B cell (primary cell): ENCODE results near the gene RSBN1L. TPM values are rescaled to one million over a fixed set of nuclear protein-coding genes. Genes with fewer than 3 reads are reported as not detected.

Experiments
- ATAC-seq: fragments of 200-7000 bp; cut with Tn5 transposase; one replicate; pipeline ENCODE4 v1.10.0; 2021; ENCODE audit warnings: low read depth, mild to moderate bottlenecking, moderate number of reproducible peaks, moderate library complexity
- CTCF ChIA-PET: fragments of 350-600 bp; sonication (Branson Sonifier 250); formaldehyde crosslinking; loops from one replicate; lab custom pipeline; 2021; ENCODE audit warnings: antibody characterized with exemption, inconsistent platforms; lab: Charles Lee
- POLR2A ChIA-PET: fragments of 350-600 bp; sonication (Branson Sonifier 250); formaldehyde crosslinking; loops from one replicate; lab custom pipeline; 2021; ENCODE audit warnings: antibody characterized with exemption; lab: Charles Lee
- DNase-seq: peaks from one replicate; pipeline ENCODE4 v3.0.0; 2013
- H2AFZ ChIP-seq: 2 replicates; pipeline ENCODE4 v1.6.1; 2012; ENCODE audit warnings: mild to moderate bottlenecking, low read depth, low read length; ENCODE audit not compliant: insufficient read depth, poor library complexity, severe bottlenecking
- H3K27ac ChIP-seq, 2 donors: 1 replicate in 1 of 2; 2 replicates in 1 of 2; pipeline ENCODE4 v1.5.1; 2012 to 2013; ENCODE audit warnings: low read length in 2 of 2, mild to moderate bottlenecking in 2 of 2, moderate library complexity in 1 of 2
- H3K27me3 ChIP-seq, 4 experiments: fragments of 200-600 bp in 1 of 4; sonication (generic) in 1 of 4; replicated peaks in 1 of 4; 1 replicate in 2 of 4; 2 replicates in 2 of 4; pipeline versions ENCODE4 v1.6.1 to v1.7.0; 2013 to 2016; ENCODE audit warnings: low read length in 3 of 4, mild to moderate bottlenecking in 2 of 4, mixed read lengths in 1 of 4, moderate library complexity in 1 of 4; ENCODE audit not compliant: insufficient read depth in 4 of 4, control insufficient read depth in 3 of 4; ENCODE audit errors: control extremely low read depth in 1 of 4
- H3K36me3 ChIP-seq, 2 experiments: replicated peaks in 1 of 2; 1 replicate in 1 of 2; 2 replicates in 1 of 2; pipeline versions ENCODE4 v1.6.1 to v1.7.1; 2013; ENCODE audit warnings: low read length in 1 of 2; ENCODE audit not compliant: insufficient read depth in 2 of 2, control insufficient read depth in 1 of 2; ENCODE audit errors: control extremely low read depth in 1 of 2, extremely low read depth in 1 of 2
- H3K4me1 ChIP-seq, 2 donors: fragments of 200-600 bp in 1 of 2; sonication (generic) in 1 of 2; 1 replicate in 1 of 2; 2 replicates in 1 of 2; pipeline versions ENCODE4 v1.5.1 to v1.6.1; 2013 to 2017; ENCODE audit warnings: low read length in 2 of 2; ENCODE audit not compliant: control insufficient read depth in 2 of 2, insufficient read depth in 2 of 2
- H3K4me2 ChIP-seq: replicated peaks from 2 replicates; pipeline ENCODE3; 2012; ENCODE audit warnings: mild to moderate bottlenecking, low read depth, low read length; ENCODE audit not compliant: poor library complexity, severe bottlenecking
- H3K4me3 ChIP-seq, 5 experiments: fragments of 200-600 bp in 1 of 5; sonication (generic) in 1 of 5; 1 replicate in 3 of 5; 2 replicates in 2 of 5; pipeline versions ENCODE4 v1.5.1 to v1.7.0; 2011 to 2016; ENCODE audit warnings: low read length in 4 of 5, mild to moderate bottlenecking in 4 of 5, low read depth in 2 of 5, control low read depth in 1 of 5, moderate library complexity in 1 of 5; ENCODE audit not compliant: insufficient read depth in 1 of 5; ENCODE audit errors: control extremely low read depth in 1 of 5, extremely low read depth in 1 of 5
- H3K79me2 ChIP-seq: fragments of 200-600 bp; sonication (generic); one replicate; pipeline ENCODE4 v1.6.0; 2016; ENCODE audit warnings: low read length; ENCODE audit not compliant: control insufficient read depth, insufficient read depth
- H3K9ac ChIP-seq: fragments of 200-600 bp; sonication (generic); 2 replicates; pipeline ENCODE4 v1.6.1; 2017; ENCODE audit warnings: mild to moderate bottlenecking, low read length, moderate library complexity
- H3K9me3 ChIP-seq, 3 donors: one replicate each; pipeline versions ENCODE4 v1.6.1 to v1.7.1; 2013; ENCODE audit warnings: low read length in 2 of 3; ENCODE audit not compliant: control insufficient read depth in 2 of 3, insufficient read depth in 1 of 3; ENCODE audit errors: control extremely low read depth in 1 of 3
- H4K20me1 ChIP-seq: 2 replicates; pipeline ENCODE4 v1.6.0; 2012; ENCODE audit warnings: mild to moderate bottlenecking, low read length; ENCODE audit not compliant: insufficient read depth, control insufficient read depth, poor library complexity, severe bottlenecking
- H3K27ac Mint-ChIP-seq: one replicate; pipeline ENCODE4 v1.8.0; 2021; ENCODE audit warnings: mixed read lengths
- H3K27me3 Mint-ChIP-seq: one replicate; pipeline ENCODE4 v1.8.0; 2021; ENCODE audit warnings: mixed read lengths
- H3K4me1 Mint-ChIP-seq: one replicate; pipeline ENCODE4 v1.8.0; 2021; ENCODE audit warnings: mixed read lengths
- H3K4me3 Mint-ChIP-seq: one replicate; pipeline ENCODE4 v1.8.0; 2021; ENCODE audit warnings: mixed read lengths
- H3K9me3 Mint-ChIP-seq: one replicate; pipeline ENCODE4 v1.8.0; 2022; ENCODE audit warnings: mixed read lengths; ENCODE audit not compliant: insufficient read depth
- EZH2 ChIP-seq: IDR thresholded peaks from 2 replicates; pipeline ENCODE4 v1.6.1; 2012; ENCODE audit warnings: borderline replicate concordance, low read depth, mild to moderate bottlenecking, moderate library complexity, low read length; ENCODE audit not compliant: insufficient read depth, poor library complexity, severe bottlenecking
- WGBS: methylation state at CpG from one replicate; pipeline ENCODE4 v1.1.5; 2013; ENCODE audit warnings: missing lambda C conversion rate; ENCODE audit not compliant: insufficient coverage; 5-methylcytosine and 5-hydroxymethylcytosine counted together
- intact Hi-C: fragments of 100-400 bp; cut with micrococcal nuclease; formaldehyde crosslinking; loops from one replicate; pipeline ENCODE4 v1.10.0; 2022
- polyA plus RNA-seq: library from polyadenylated mRNA; depleted of rRNA; stranded (reverse); fragments of >200 nt; gene quantifications from 2 replicates; pipeline ENCODE4 v1.2.3, GENCODE V29; 2012
- total RNA-seq, 2 donors: library from RNA; stranded (reverse); fragments of 120-200 nt in 1 of 2; gene quantifications; 1 replicate in 1 of 2; 2 replicates in 1 of 2; pipeline versions ENCODE4 v1.2.3 to v1.2.4, GENCODE V29; 2013 to 2022
- TF ChIP-seq, protein P1 (sequence below): fragments of 200-600 bp; IDR thresholded peaks from one replicate; pipeline ENCODE4 v1.8.0; 2022; ENCODE audit warnings: antibody characterized with exemption, mild to moderate bottlenecking

Gene RSBN1L
- total and polyA plus RNA-seq, 2 donors (not counting 1 experiment from before 2014, with no cell fraction given), result 17.0 to 47.0 TPM

DNA sequence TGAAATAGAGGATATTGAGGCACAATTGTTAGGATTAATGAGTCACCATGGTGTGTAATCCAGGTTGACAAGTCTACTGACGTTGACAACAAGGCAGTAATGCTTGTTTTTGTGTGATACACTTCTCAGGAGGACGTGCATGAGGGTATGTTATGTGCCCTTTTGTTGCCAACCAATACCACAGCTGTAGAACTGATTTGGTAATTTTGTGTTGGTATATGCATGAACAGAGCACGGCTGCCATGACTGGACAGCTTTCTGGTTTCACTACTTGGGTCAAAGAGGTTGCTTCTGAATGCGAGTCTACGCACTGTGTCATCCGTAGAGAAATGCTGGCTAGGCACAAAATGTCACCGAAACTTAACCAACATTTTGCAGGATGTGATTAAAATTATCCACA, 135.2 kb downstream of the RSBN1L start:
- Histone ChIP-seq H3K9ac (no peak overlapping the region), H3K36me3 (no peaks in the 10 kb centered on the region), H2AFZ (no peak overlapping the region), H3K9me3 (peaks cover 0 to 4% (median 1%) of the 10 kb centered on the region in 3 donors), H3K79me2 (peaks cover 95% of the 10 kb centered on the region), H3K27me3 (no peaks in the 10 kb centered on the region), H4K20me1 (no peaks in the 10 kb centered on the region), H3K4me3 (peak overlapping the region in 1 of 5 experiments; percentile 2), H3K27ac (peak overlapping the region in 1 of 2 donors; percentile 61), H3K4me2 (no peak overlapping the region), H3K4me1 (peaks cover 62 to 70% of the 10 kb centered on the region in 2 donors)
- Mint-ChIP-seq H3K4me3 (peak overlapping the region; percentile 30), H3K4me1 (peaks cover 70% of the 10 kb centered on the region), H3K27ac (peak overlapping the region; percentile 86), H3K9me3 (peaks cover 3% of the 10 kb centered on the region), H3K27me3 (no peaks in the 10 kb centered on the region)
- ChIA-PET POLR2A (no interaction called here), CTCF (interaction anchor here (0.7 to 1.3 kb wide), 4 partner anchors 9 to 75 kb away, joined by 3 to 4 read pairs (median 3); no protein-coding TSS in a partner anchor)
- WGBS, result 80% methylated on average over 6 of the region's 7 CpGs
- ATAC-seq (peak; percentile 31), DNase-seq (no peak)
- intact Hi-C loops, result no loop called here
- no peak for TF ChIP-seq EZH2
- TF ChIP-seq, protein P1, sequence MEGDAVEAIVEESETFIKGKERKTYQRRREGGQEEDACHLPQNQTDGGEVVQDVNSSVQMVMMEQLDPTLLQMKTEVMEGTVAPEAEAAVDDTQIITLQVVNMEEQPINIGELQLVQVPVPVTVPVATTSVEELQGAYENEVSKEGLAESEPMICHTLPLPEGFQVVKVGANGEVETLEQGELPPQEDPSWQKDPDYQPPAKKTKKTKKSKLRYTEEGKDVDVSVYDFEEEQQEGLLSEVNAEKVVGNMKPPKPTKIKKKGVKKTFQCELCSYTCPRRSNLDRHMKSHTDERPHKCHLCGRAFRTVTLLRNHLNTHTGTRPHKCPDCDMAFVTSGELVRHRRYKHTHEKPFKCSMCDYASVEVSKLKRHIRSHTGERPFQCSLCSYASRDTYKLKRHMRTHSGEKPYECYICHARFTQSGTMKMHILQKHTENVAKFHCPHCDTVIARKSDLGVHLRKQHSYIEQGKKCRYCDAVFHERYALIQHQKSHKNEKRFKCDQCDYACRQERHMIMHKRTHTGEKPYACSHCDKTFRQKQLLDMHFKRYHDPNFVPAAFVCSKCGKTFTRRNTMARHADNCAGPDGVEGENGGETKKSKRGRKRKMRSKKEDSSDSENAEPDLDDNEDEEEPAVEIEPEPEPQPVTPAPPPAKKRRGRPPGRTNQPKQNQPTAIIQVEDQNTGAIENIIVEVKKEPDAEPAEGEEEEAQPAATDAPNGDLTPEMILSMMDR, result no peak

DNA sequence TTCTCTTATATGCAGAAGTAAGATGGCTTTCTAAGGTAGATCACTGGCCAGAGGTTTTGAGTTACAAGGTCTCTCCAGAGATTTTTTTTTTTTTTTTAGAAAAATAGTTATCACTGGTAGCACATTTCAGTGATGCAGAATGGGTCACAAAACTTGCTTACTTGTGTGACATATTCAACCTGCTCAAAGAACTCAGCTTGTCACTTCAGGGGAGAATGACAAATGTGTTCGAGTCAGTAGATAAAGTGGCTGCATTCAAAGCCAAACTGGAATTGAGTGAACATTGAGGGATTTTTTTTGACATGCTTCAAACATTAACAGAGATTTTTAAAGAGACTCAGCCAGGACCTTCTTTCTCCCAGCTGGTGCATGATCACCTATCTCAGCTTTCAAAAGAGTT, 135.7 kb downstream of the RSBN1L start:
- ATAC-seq, result no peak
- CTCF ChIA-PET, result interaction anchor here (0.9 to 1.2 kb wide), 2 partner anchors 20 to 72 kb away, joined by 3 read pairs; no protein-coding TSS in a partner anchor
- WGBS, result no CpG with 5 or more reads among the region's 1 CpG
- H3K9me3 Mint-ChIP-seq, result no peaks in the 10 kb centered on the region
- TF ChIP-seq, protein P1, result no peak
- TF ChIP-seq EZH2, result no peak
- peaks cover 67% of the 10 kb centered on the region for H3K4me1 Mint-ChIP-seq
- no peak overlapping the region for H2AFZ ChIP-seq
- no peaks in the 10 kb centered on the region for H3K27me3 ChIP-seq
- no peak overlapping the region for H3K9ac ChIP-seq
- H3K27me3 Mint-ChIP-seq, result no peaks in the 10 kb centered on the region
- no peak for DNase-seq
- no peak overlapping the region for H3K4me3 ChIP-seq
- H3K9me3 ChIP-seq, result peaks cover 0 to 4% (median 0%) of the 10 kb centered on the region in 3 donors
- peak overlapping the region; percentile 86 for H3K27ac Mint-ChIP-seq
- H3K4me3 Mint-ChIP-seq, result peak overlapping the region; percentile 30
- no peaks in the 10 kb centered on the region for H4K20me1 ChIP-seq
- no peaks in the 10 kb centered on the region for H3K36me3 ChIP-seq
- POLR2A ChIA-PET, result no interaction called here
- no peak overlapping the region for H3K4me2 ChIP-seq
- H3K4me1 ChIP-seq, result peaks cover 58 to 65% of the 10 kb centered on the region in 2 donors
- H3K27ac ChIP-seq, result no peak overlapping the region
- intact Hi-C loops, result no loop called here
- H3K79me2 ChIP-seq, result peaks cover 95% of the 10 kb centered on the region

Other genes with a start within 250 kb of the RSBN1L start
- 65.4 and 78.8 TPM in 2 replicates for gene PTPN12, start 159.2 kb upstream of the RSBN1L start, total RNA-seq
- gene PTPN12, start 159.2 kb upstream of the RSBN1L start, polyA plus RNA-seq, result 11.9 and 18.0 TPM in 2 replicates
- 18.9 and 20.4 TPM in 2 replicates for gene TMEM60, start 102.0 kb downstream of the RSBN1L start, total RNA-seq
- gene TMEM60, start 102.0 kb downstream of the RSBN1L start, polyA plus RNA-seq, result 4.3 and 5.0 TPM in 2 replicates
- gene PHTF2, start 102.3 kb downstream of the RSBN1L start, total RNA-seq, result 44.8 and 49.6 TPM in 2 replicates
- gene PHTF2, start 102.3 kb downstream of the RSBN1L start, polyA plus RNA-seq, result 34.5 and 35.3 TPM in 2 replicates